ENCODE data around the gene WASL.

GRCh38 chr7:123660514-123661354 lies 88.1 kb downstream of the WASL start:
- no peak for TF ChIP-seq CTCF (IDR thresholded peaks at IDR 0.05)
- TF ChIP-seq POLR2A (IDR thresholded peaks at IDR 0.05): no peak
